Endothelial cell of umbilical vein (primary cell): ENCODE results near the gene TBPL1.

Source experiments
- CTCF ChIP-seq, 2 donors: IDR thresholded peaks; 1 replicate in 1 of 2; 2 replicates in 1 of 2; pipeline ENCODE4 v1.5.1; 2011; ENCODE audit warnings: low read length in 2 of 2, mild to moderate bottlenecking in 2 of 2, moderate library complexity in 2 of 2, control low read depth in 1 of 2, inconsistent platforms in 1 of 2, low read depth in 1 of 2; ENCODE audit not compliant: insufficient read depth in 1 of 2; ENCODE audit errors: extremely low read depth in 1 of 2
- EZH2 ChIP-seq: IDR thresholded peaks from 2 replicates; pipeline ENCODE4 v1.6.1; 2012; ENCODE audit warnings: borderline replicate concordance, low read depth, mild to moderate bottlenecking, moderate library complexity, low read length, inconsistent platforms; ENCODE audit not compliant: severe bottlenecking
- GATA2 ChIP-seq: IDR thresholded peaks from 2 replicates; pipeline ENCODE4 v1.7.0; 2011; ENCODE audit warnings: low read depth, mild to moderate bottlenecking, moderate library complexity, mixed read lengths, low read length; ENCODE audit not compliant: insufficient read length, insufficient read depth
- MYC ChIP-seq: IDR thresholded peaks from one replicate; pipeline ENCODE4 v1.6.1; 2011; ENCODE audit warnings: mild to moderate bottlenecking, low read depth, low read length
- POLR2A ChIP-seq: IDR thresholded peaks from 2 replicates; pipeline ENCODE4 v1.6.1; 2012; ENCODE audit warnings: low read depth, mild to moderate bottlenecking, control low read depth, low read length

- TF ChIP-seq CTCF (IDR thresholded peaks at IDR 0.05; ENCODE audit: extremely low read depth in 1 of 2, insufficient read depth in 1 of 2, low read depth in 1 of 2, low read length in 2 of 2) (no peak), GATA2 (no peak), EZH2 (no peak), MYC (no peak), POLR2A (no peak)
Observed at GRCh38 chr6:133989525-133989924, 36.5 kb downstream of the TBPL1 start.
